Measurements from ENCODE around the gene ABCB4. TPM values are rescaled to one million over a fixed set of nuclear protein-coding genes. Genes with fewer than 3 reads are reported as not detected.
A peak's percentile ranks its signal among the peaks of the same experiment; 100 is the strongest.

ABCB4 gene
- total RNA-seq, 1 donor from 2014 or later = not detected

- TF ChIP-seq CTCF (IDR thresholded peaks at IDR 0.05; ENCODE audit: insufficient read depth, low read length, severe bottlenecking) = no peak
- no peaks in the 10 kb centered on the region for H3K27me3 ChIP-seq (ENCODE audit: control insufficient read depth, insufficient read depth, low read length)
- FAIRE-seq (no peak), DNase-seq (ENCODE audit: low read depth) (peak; percentile 40)
- no peak overlapping the region for H3K4me3 ChIP-seq (ENCODE audit: low read depth, low read length)
- H3K36me3 ChIP-seq (ENCODE audit: control insufficient read depth, insufficient read depth, low read length) = peaks cover 8% of the 10 kb centered on the region
These were observed 99.6 kb downstream of the ABCB4 start for GRCh38 chr7:87375662-87376435.

GRCh38 chr7:87370660-87371180 lies 104.8 kb downstream of the ABCB4 start:
- no peak for TF ChIP-seq CTCF (IDR thresholded peaks at IDR 0.05; ENCODE audit: insufficient read depth, low read length, severe bottlenecking)
- H3K36me3 ChIP-seq (ENCODE audit: control insufficient read depth, insufficient read depth, low read length) = peaks cover 2% of the 10 kb centered on the region
- DNase-seq (ENCODE audit: low read depth) (peak; percentile 48), FAIRE-seq (no peak)
- H3K4me3 ChIP-seq (ENCODE audit: low read depth, low read length) = no peak overlapping the region
- no peaks in the 10 kb centered on the region for H3K27me3 ChIP-seq (ENCODE audit: control insufficient read depth, insufficient read depth, low read length)

- TF ChIP-seq CTCF (IDR thresholded peaks at IDR 0.05; ENCODE audit: insufficient read depth, low read length, severe bottlenecking) = no peak
- Histone ChIP-seq H3K36me3 (ENCODE audit: control insufficient read depth, insufficient read depth, low read length) (peaks cover 2% of the 10 kb centered on the region), H3K27me3 (ENCODE audit: control insufficient read depth, insufficient read depth, low read length) (no peaks in the 10 kb centered on the region), H3K4me3 (ENCODE audit: low read depth, low read length) (no peak overlapping the region)
- DNase-seq (ENCODE audit: low read depth) (no peak), FAIRE-seq (no peak)
These were observed 106.3 kb downstream of the ABCB4 start for GRCh38 chr7:87369216-87369615.

- H3K36me3 ChIP-seq (ENCODE audit: control insufficient read depth, insufficient read depth, low read length) = peaks cover 1% of the 10 kb centered on the region
- no peaks in the 10 kb centered on the region for H3K27me3 ChIP-seq (ENCODE audit: control insufficient read depth, insufficient read depth, low read length)
- no peak overlapping the region for H3K4me3 ChIP-seq (ENCODE audit: low read depth, low read length)
- DNase-seq (ENCODE audit: low read depth) (no peak), FAIRE-seq (no peak)
- TF ChIP-seq CTCF (IDR thresholded peaks at IDR 0.05; ENCODE audit: insufficient read depth, low read length, severe bottlenecking) = no peak
These were observed 111.2 kb downstream of the ABCB4 start for GRCh38 chr7:87364246-87364645.

- no peak for FAIRE-seq
- peaks cover 1% of the 10 kb centered on the region for H3K36me3 ChIP-seq (ENCODE audit: control insufficient read depth, insufficient read depth, low read length)
- no peak for TF ChIP-seq CTCF (IDR thresholded peaks at IDR 0.05; ENCODE audit: insufficient read depth, low read length, severe bottlenecking)
- H3K27me3 ChIP-seq (ENCODE audit: control insufficient read depth, insufficient read depth, low read length) = no peaks in the 10 kb centered on the region
- H3K4me3 ChIP-seq (ENCODE audit: low read depth, low read length) = no peak overlapping the region
- no peak for DNase-seq (ENCODE audit: low read depth)
These were observed 112.1 kb downstream of the ABCB4 start for GRCh38 chr7:87363342-87363741.

Measured in bronchial epithelial cell (primary cell).